GM19351 (cell line): ENCODE measurements around the gene POLR2F.
"Not testable (repeated sequence)": the region's sequence is repeated elsewhere in the genome, so short reads cannot be mapped to it uniquely, and the experiment has no call there.

Source experiments
- ATAC-seq: cut with Tn5 transposase; IDR thresholded peaks from one replicate; pipeline ENCODE4 v1.9.1; 2021; ENCODE audit warnings: mild to moderate bottlenecking, moderate library complexity; ENCODE audit not compliant: unreplicated experiment

Gene POLR2F

GRCh38 chr22:37924386-37925065 is 29.0 kb upstream of the POLR2F start:
- no peak for ATAC-seq

- ATAC-seq, result no peak
These were observed 28.2 kb upstream of the POLR2F start for GRCh38 chr22:37925330-37925729.

DNA sequence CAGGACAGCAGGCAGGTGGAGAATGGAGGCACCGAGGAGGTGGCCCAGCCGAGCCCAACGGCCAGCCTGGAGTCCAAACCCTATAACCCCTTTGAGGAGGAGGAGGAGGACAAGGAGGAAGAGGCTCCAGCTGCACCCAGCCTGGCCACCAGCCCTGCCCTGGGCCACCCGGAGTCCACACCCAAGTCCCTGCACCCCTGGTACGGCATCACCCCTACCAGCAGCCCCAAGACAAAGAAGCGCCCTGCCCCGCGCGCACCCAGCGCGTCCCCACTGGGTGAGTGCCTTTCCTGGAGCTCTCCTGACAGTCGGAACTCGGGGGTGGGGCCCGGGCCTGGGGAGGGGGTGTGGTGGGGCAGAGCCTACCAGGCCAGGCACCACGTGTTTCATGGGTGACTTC is 27.7 kb upstream of the POLR2F start:
- no peak for ATAC-seq

- no peak for ATAC-seq
These were observed 27.1 kb upstream of the POLR2F start for GRCh38 chr22:37926358-37926757.

- ATAC-seq, result no peak
These were observed 26.5 kb upstream of the POLR2F start for GRCh38 chr22:37926771-37927636.

DNA sequence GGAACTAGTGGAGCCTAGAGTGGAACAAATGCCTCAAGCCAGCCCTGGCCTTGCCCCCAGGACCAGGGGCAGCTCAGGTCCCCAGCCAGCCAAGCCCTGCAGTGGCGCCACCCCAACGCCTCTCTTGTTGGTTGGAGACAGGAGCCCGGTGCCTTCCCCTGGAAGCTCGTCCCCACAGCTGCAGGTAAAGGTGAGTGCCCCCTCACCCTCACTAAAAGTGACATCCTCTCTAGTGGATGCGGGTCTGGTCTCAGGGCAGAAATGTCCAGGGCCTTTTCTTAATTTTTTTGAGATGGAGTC is 25.9 kb upstream of the POLR2F start:
- ATAC-seq, result no peak

- ATAC-seq, result no peak
These were observed 24.1 kb upstream of the POLR2F start for GRCh38 chr22:37929390-37929789.

GRCh38 chr22:37930270-37930951 is 23.1 kb upstream of the POLR2F start:
- ATAC-seq, result no peak

- no peak for ATAC-seq
These were observed 22.5 kb upstream of the POLR2F start for GRCh38 chr22:37930952-37931440.

- ATAC-seq, result no peak
These were observed 21.6 kb upstream of the POLR2F start for GRCh38 chr22:37931893-37932389.

- no peak for ATAC-seq
These were observed 21.1 kb upstream of the POLR2F start for GRCh38 chr22:37932401-37932800.

- ATAC-seq, result no peak
These were observed 20.5 kb upstream of the POLR2F start for GRCh38 chr22:37932821-37933578.

GRCh38 chr22:37933711-37934376 is 19.7 kb upstream of the POLR2F start:
- ATAC-seq, result no peak

DNA sequence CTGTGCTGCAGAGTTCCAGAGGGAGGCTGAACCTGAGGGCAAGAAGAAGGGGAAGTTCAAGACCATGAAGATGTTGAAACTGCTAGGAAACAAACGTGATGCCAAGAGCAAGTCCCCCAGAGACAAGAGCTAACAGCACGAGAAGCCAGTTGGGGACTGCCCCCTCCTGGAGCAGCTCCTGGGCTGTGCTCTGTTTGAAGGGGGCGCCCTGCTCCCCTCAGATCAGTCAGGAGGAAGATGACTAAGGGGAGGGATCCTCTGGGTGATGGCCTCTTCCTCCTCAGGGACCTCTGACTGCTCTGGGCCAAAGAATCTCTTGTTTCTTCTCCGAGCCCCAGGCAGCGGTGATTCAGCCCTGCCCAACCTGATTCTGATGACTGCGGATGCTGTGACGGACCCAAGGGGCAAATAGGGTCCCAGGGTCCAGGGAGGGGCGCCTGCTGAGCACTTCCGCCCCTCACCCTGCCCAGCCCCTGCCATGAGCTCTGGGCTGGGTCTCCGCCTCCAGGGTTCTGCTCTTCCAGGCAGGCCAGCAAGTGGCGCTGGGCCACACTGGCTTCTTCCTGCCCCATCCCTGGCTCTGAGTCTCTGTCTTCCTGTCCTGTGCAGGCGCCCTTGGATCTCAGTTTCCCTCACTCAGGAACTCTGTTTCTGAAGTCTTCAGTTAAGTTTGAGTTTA is 12.7 kb upstream of the POLR2F start:
- ATAC-seq, result no peak

DNA sequence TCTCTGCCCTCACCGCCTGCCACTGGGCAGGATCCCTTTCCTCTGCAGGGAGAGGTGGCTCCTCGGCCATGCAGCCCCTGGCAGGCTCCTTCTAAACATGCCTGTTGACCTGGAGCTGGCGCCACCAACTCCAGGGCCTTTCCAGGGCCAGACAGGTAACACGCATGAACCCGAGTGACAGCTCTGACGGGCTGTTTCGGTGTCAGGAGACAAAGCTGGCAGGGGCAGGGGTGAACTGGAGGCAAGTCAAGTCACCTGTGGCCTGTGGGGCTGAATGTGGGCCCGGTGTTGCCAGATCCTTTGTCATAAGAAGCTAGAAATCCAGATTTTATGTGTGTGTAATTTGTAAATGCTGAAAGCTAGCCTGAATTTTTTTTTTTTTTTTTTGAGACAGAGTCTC is 11.4 kb upstream of the POLR2F start:
- ATAC-seq, result no peak

GRCh38 chr22:37943136-37943824 is 10.2 kb upstream of the POLR2F start:
- no peak for ATAC-seq

DNA sequence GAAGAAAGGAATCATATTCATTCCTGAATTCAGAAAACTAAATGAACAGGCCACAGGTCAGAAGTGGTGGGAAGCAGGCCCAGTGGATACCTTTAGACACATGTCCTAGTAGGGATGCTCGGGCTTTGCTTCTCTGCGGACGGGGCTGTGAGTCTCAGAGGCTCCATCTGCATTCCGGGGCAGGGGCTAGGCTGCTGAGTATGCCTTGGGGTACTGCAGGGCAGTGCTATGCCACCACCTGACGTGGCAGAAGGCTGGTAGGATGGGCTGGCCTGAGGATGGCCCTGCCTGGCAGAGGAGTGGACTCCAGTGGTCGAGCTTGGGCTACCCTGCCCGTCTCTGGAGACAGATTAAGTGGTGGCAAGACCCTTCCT is 9.7 kb upstream of the POLR2F start:
- no peak for ATAC-seq

DNA sequence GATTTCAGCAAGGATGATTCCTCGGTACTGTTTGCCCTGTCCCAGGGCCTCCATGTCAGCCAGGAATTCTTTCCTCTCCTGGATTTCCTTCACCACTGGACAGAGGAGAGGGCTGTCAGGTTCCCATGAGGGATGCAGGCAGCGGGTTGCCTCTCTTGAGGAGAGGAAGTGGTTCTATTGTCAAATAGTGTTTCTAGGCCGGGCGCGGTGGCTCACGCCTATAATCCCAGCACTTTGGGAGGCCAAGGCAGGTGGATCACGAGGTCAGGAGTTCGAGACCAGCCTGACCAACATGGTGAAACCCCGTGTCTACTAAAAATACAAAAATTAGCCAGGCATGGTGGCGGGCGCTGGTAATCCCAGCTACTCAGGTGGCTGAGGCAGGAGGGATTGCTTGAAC is 9.1 kb upstream of the POLR2F start:
- not testable (repeated sequence) for ATAC-seq

DNA sequence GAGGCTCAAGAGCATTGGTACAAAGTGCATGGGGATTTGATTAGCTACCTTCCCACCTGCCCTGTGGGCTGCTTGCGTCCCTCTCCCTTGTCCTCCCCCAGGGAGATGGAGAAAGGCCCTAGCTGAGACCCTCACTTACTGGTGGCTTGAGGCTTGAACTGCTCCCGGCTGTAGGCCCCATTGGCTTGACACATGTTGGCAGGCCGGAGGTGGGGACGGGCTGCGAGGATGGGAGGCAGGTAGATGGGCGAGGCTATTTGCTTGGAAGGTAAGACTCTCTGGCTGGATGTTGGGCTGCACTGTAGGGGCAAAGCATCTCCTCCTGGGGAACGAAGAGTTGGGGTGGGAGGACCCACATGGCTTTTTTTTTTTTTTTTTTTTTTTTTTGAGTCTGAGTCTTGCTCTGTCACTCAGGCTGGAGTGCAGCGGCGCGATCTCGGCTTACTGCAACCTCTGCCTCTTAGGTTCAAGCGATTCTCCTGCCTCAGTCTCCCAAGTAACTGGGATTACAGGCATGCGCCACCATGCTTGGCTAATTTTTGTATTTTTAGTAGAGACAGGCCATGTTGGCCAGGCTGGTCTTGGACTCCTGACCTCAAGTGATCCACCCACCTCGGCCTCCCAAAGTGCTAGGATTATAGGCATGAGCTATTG is 6.2 kb upstream of the POLR2F start:
- ATAC-seq, result not testable (repeated sequence)
